MM.1S (cell line): ENCODE results near the gene LPCAT4.
"Not testable (repeated sequence)": the region's sequence is repeated elsewhere in the genome, so short reads cannot be mapped to it uniquely, and the experiment has no call there.

Experiments used
- EZH2 ChIP-seq: fragments of 300-600 bp; sonication (generic); optimal IDR thresholded peaks from 2 replicates; pipeline ENCODE3; 2017; ENCODE audit warnings: low read depth, mild to moderate bottlenecking, antibody characterized with exemption, low read length, mixed read lengths
- TF ChIP-seq, protein P1 (sequence below): fragments of 300-600 bp; sonication (generic); IDR thresholded peaks from 2 replicates; pipeline ENCODE4 v1.5.1; 2016; ENCODE audit warnings: antibody characterized with exemption, low read length, mixed read lengths

DNA sequence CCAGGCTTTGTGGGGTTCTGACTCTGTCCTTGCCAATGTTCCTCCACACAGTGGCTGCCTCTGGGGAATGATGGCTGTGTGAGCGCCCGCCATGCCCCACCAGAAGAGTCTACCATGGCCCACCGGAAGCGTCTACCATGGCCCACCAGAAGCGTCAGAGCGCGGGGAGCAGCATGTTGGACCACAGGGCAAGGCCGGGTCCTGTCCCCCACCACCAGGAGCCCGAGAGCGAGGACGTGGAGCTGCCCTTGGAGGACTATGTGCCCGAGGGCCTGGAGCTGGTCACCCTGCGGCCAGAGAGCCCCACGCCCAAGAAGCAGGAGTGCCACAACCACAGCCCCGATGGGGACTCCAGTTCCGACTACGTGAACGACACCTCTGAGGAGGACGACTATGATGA lies 42.5 kb upstream of the LPCAT4 start:
- TF ChIP-seq, protein P1, sequence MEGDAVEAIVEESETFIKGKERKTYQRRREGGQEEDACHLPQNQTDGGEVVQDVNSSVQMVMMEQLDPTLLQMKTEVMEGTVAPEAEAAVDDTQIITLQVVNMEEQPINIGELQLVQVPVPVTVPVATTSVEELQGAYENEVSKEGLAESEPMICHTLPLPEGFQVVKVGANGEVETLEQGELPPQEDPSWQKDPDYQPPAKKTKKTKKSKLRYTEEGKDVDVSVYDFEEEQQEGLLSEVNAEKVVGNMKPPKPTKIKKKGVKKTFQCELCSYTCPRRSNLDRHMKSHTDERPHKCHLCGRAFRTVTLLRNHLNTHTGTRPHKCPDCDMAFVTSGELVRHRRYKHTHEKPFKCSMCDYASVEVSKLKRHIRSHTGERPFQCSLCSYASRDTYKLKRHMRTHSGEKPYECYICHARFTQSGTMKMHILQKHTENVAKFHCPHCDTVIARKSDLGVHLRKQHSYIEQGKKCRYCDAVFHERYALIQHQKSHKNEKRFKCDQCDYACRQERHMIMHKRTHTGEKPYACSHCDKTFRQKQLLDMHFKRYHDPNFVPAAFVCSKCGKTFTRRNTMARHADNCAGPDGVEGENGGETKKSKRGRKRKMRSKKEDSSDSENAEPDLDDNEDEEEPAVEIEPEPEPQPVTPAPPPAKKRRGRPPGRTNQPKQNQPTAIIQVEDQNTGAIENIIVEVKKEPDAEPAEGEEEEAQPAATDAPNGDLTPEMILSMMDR: not testable (repeated sequence)
- not testable (repeated sequence) for TF ChIP-seq EZH2
